ENCODE results near the gene ASIC3. TPM values are rescaled to one million over a fixed set of nuclear protein-coding genes. Genes with fewer than 3 reads are reported as not detected.

Gene ASIC3
- total and polyA plus RNA-seq, 2 of the 8 experiments (the other 6 are each of a cell fraction or from before 2014, with no cell fraction given): 1.6 to 1.9 TPM

DNA sequence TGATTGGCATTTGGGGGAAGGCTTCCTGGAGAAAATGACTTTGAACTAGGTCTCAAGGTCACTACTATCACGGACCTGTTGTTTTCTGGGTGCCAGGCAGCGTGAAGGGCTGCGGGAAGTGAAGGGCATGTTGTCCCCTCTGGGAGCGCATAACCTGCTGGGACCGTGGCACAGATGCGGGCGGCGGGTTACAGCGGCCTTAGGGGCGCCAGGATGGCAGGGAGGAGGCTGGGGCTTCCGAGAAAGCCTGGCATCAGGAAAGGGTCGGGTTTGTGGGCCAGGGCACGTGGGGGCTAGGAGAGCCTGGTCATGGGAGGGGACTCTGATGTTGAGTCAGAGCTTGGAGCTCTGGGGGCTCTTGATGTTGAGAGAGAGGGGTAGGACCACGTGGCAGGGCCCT lies 17.2 kb downstream of the ASIC3 start (continued):
- TF ChIP-seq SIN3A (conservative IDR thresholded peaks at IDR 0.05 in 1 of 2, IDR thresholded peaks at IDR 0.05 in 1 of 2; ENCODE audit: low read depth in 1 of 2, low read length in 2 of 2): no peak
